A549 treated with GW870086 at 1 μM for 4 hours (cell line): ENCODE data around the gene GHSR. TPM values are rescaled to one million over a fixed set of nuclear protein-coding genes. Genes with fewer than 3 reads are reported as not detected.

Experiments used
- total RNA-seq: library from RNA; stranded (reverse); fragments of 200-300 nt; extraction: Qiagen RNA extraction; gene quantifications from 5 replicates; pipeline ENCODE4 v1.2.3, GENCODE V29; 2022; ENCODE audit warnings: low read depth

GHSR gene
- total RNA-seq: not detected in 5 replicates

GRCh38 chr3:172447611-172448579 lies at the start of gene GHSR:
Gene GHSR, minus strand, starts transcription at chr3:172448456. Its CDS starts 43 bp downstream, at chr3:172448413.

Other genes starting within 250 kb of the GHSR start
- gene TNFSF10, start 75.0 kb upstream of the GHSR start, total RNA-seq: 0.10 to 0.33 TPM (median 0.23 TPM) in 3 of 5 replicates, not detected in the others